SK-N-MC (cell line): ENCODE data around the gene UNC5C.

Experiments
- EZH2 ChIP-seq: fragments of 200-600 bp; sonication (generic); IDR thresholded peaks from one replicate; pipeline ENCODE4 v1.6.1; 2017; ENCODE audit warnings: antibody characterized with exemption
- FOXP2 ChIP-seq: optimal IDR thresholded peaks from 2 replicates; pipeline ENCODE3; 2011; ENCODE audit warnings: mild to moderate bottlenecking, moderate library complexity; ENCODE audit not compliant: insufficient read depth; ENCODE audit errors: extremely low read length, control extremely low read depth
- POLR2AphosphoS5 ChIP-seq: IDR thresholded peaks from 2 replicates; pipeline ENCODE4 v1.6.1; 2012; ENCODE audit warnings: mild to moderate bottlenecking, low read depth, low read length, borderline replicate concordance

DNA sequence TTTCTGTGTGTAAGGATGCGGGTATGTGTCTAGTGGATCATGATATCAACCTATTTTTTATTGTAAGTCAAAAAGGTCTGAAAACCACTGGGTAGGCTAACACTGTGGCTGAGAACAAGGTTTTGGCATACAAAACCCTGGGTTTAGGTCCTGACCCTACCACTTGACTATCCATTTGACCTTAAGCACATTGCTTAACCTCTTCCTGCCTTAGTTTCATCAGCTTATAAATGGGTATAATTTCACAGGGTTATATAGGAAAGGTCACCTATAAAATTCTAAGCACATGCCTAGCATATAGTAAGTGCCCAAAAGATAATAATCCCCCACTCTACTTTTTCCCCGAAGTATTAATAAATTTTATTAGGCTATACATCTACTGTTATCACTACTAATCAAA, 263.0 kb downstream of the UNC5C start:
- TF ChIP-seq EZH2, result no peak
- no peak for TF ChIP-seq POLR2AphosphoS5
- no peak for TF ChIP-seq FOXP2
